CD4-positive, alpha-beta T cell treated with Interleukin-10 for 1 hour (primary cell): Measurements from ENCODE around the gene ABHD17C.

Experiments
- DNase-seq: peaks from one replicate; pipeline ENCODE4 v3.0.0-alpha.2; 2020

The ABHD17C gene

GRCh38 chr15:80790236-80790635 lies 95.1 kb downstream of the ABHD17C start:
- no peak for DNase-seq

GRCh38 chr15:80791004-80791403 lies 95.9 kb downstream of the ABHD17C start:
- DNase-seq = no peak

- no peak for DNase-seq
Observed at GRCh38 chr15:80796407-80796806, 101.3 kb downstream of the ABHD17C start.

- DNase-seq = no peak
Observed at GRCh38 chr15:80798911-80799310, 103.8 kb downstream of the ABHD17C start.

- DNase-seq = no peak
Observed at GRCh38 chr15:80800067-80800466, 105.0 kb downstream of the ABHD17C start.

- no peak for DNase-seq
Observed at GRCh38 chr15:80801891-80802680, 107.0 kb downstream of the ABHD17C start.

GRCh38 chr15:80803580-80804525 lies 108.7 kb downstream of the ABHD17C start:
- no peak for DNase-seq

- DNase-seq = no peak
Observed at GRCh38 chr15:80804970-80805495, 109.9 kb downstream of the ABHD17C start.
